Measurements from ENCODE around the gene TMEM259. TPM values are rescaled to one million over a fixed set of nuclear protein-coding genes. Genes with fewer than 3 reads are reported as not detected.

Gene TMEM259
- total RNA-seq, 1 donor from 2014 or later = 182 TPM

- DNase-seq (ENCODE audit: low spot score) = no peak
Observed at GRCh38 chr19:1004204-1004802, 16.6 kb downstream of the TMEM259 start.

- no peak for DNase-seq (ENCODE audit: low spot score)
Observed at GRCh38 chr19:1003283-1003682, 17.6 kb downstream of the TMEM259 start.

GRCh38 chr19:1002600-1002999, 18.3 kb downstream of the TMEM259 start:
- no peak for DNase-seq (ENCODE audit: low spot score)

GRCh38 chr19:1001538-1002166, 19.3 kb downstream of the TMEM259 start:
- no peak for DNase-seq (ENCODE audit: low spot score)

- no peak for DNase-seq (ENCODE audit: low spot score)
Observed at GRCh38 chr19:1000591-1001537, 20.1 kb downstream of the TMEM259 start.

- DNase-seq (ENCODE audit: low spot score) = no peak
Observed at GRCh38 chr19:1000095-1000494, 20.8 kb downstream of the TMEM259 start, which contains the start of gene GRIN3B. Gene GRIN3B, plus strand, starts transcription at chr19:1000419. Its CDS starts 19 bp downstream, at chr19:1000438.

GRCh38 chr19:999379-999719, 21.6 kb downstream of the TMEM259 start:
- DNase-seq (ENCODE audit: low spot score) = no peak

GRCh38 chr19:998064-998463, 22.9 kb downstream of the TMEM259 start:
- no peak for DNase-seq (ENCODE audit: low spot score)

GRCh38 chr19:996051-996838, 24.7 kb downstream of the TMEM259 start:
- DNase-seq (ENCODE audit: low spot score) = no peak

GRCh38 chr19:995051-995827, 25.7 kb downstream of the TMEM259 start:
- DNase-seq (ENCODE audit: low spot score) = no peak

- no peak for DNase-seq (ENCODE audit: low spot score)
Observed at GRCh38 chr19:994516-994915, 26.4 kb downstream of the TMEM259 start.

GRCh38 chr19:993831-994393, 27.0 kb downstream of the TMEM259 start:
- no peak for DNase-seq (ENCODE audit: low spot score)

GRCh38 chr19:993361-993830, 27.5 kb downstream of the TMEM259 start:
- no peak for DNase-seq (ENCODE audit: low spot score)

GRCh38 chr19:992670-993055, 28.3 kb downstream of the TMEM259 start:
- DNase-seq (ENCODE audit: low spot score) = no peak

GRCh38 chr19:991932-992669, 28.8 kb downstream of the TMEM259 start:
- no peak for DNase-seq (ENCODE audit: low spot score)

- DNase-seq (ENCODE audit: low spot score) = no peak
Observed at GRCh38 chr19:991174-991931, 29.6 kb downstream of the TMEM259 start.

- no peak for DNase-seq (ENCODE audit: low spot score)
Observed at GRCh38 chr19:990746-991145, 30.2 kb downstream of the TMEM259 start.

GRCh38 chr19:990119-990571, 30.8 kb downstream of the TMEM259 start:
- no peak for DNase-seq (ENCODE audit: low spot score)

Measured in mucosa of gallbladder (tissue), 1 donor.